Spleen (tissue), 11 donors: ENCODE data around the gene ACP4. TPM values are rescaled to one million over a fixed set of nuclear protein-coding genes. Genes with fewer than 3 reads are reported as not detected.
A peak's percentile ranks its signal among the peaks of the same experiment; 100 is the strongest.

Experiments used
- DNase-seq: peaks from one replicate; pipeline ENCODE4 v3.0.0-alpha.2; 2020
- H3K27ac ChIP-seq, 8 donors: fragments of 200-600 bp; sonication (generic) in 7 of 8; 1 replicate in 4 of 8; 2 replicates in 4 of 8; pipeline versions ENCODE4 v1.5.0 to v1.8.0; 2016 to 2021; ENCODE audit warnings: inconsistent platforms in 4 of 8, mild to moderate bottlenecking in 4 of 8, moderate library complexity in 1 of 8
- H3K27me3 ChIP-seq, 7 donors: fragments of 200-600 bp; sonication (generic) in 6 of 7; replicated peaks in 1 of 7; 1 replicate in 4 of 7; 2 replicates in 3 of 7; pipeline versions ENCODE4 v1.5.0 to v1.8.0; 2016 to 2021; ENCODE audit warnings: inconsistent platforms in 3 of 7, mild to moderate bottlenecking in 1 of 7
- H3K36me3 ChIP-seq, 6 donors: fragments of 200-600 bp; sonication (generic) in 5 of 6; 1 replicate in 4 of 6; 2 replicates in 2 of 6; pipeline versions ENCODE4 v1.5.0 to v1.8.0; 2016 to 2021; ENCODE audit warnings: inconsistent platforms in 2 of 6
- H3K4me1 ChIP-seq, 6 donors: fragments of 200-600 bp; sonication (generic) in 5 of 6; 1 replicate in 3 of 6; 2 replicates in 3 of 6; pipeline versions ENCODE4 v1.5.0 to v1.8.0; 2016 to 2021; ENCODE audit warnings: inconsistent platforms in 3 of 6
- H3K4me3 ChIP-seq, 8 donors: fragments of 200-600 bp; sonication (generic) in 7 of 8; 1 replicate in 4 of 8; 2 replicates in 4 of 8; pipeline versions ENCODE4 v1.5.0 to v1.8.0; 2016 to 2021; ENCODE audit warnings: inconsistent platforms in 4 of 8, mild to moderate bottlenecking in 4 of 8, moderate library complexity in 2 of 8
- H3K9me3 ChIP-seq, 8 donors: fragments of 200-600 bp; sonication (generic) in 7 of 8; 1 replicate in 4 of 8; 2 replicates in 4 of 8; pipeline versions ENCODE4 v1.5.0 to v1.8.0; 2016 to 2021; ENCODE audit warnings: inconsistent platforms in 4 of 8
- POLR2A ChIP-seq, 3 donors: fragments of 450-650 bp; IDR thresholded peaks; one replicate each; pipeline ENCODE4 v1.5.1; 2017; ENCODE audit warnings: antibody characterized with exemption in 3 of 3, mild to moderate bottlenecking in 1 of 3
- POLR2AphosphoS5 ChIP-seq, 3 donors: sonication (generic); formaldehyde crosslinking; IDR thresholded peaks; one replicate each; pipeline ENCODE4 v1.5.1; 2017; ENCODE audit warnings: antibody characterized with exemption in 3 of 3
- WGBS, 5 donors: extraction: QIAGEN DNeasy Blood & Tissue Kit in 3 of 5; methylation state at CpG; one replicate each; pipeline versions ENCODE4 v1.1.5 to v1.1.7; 2013 to 2018; 5-methylcytosine and 5-hydroxymethylcytosine counted together
- intact Hi-C: fragments of 100-400 bp; cut with DNase I; formaldehyde crosslinking; loops from one replicate; pipeline ENCODE4 v1.15.0; 2023; ENCODE audit warnings: low total_unique reads
- polyA plus RNA-seq, 3 donors: library from polyadenylated mRNA; stranded (reverse); fragments of 200-250 nt; gene quantifications; one replicate each; pipeline ENCODE4 v1.2.1, GENCODE V29; 2013
- total RNA-seq, 7 donors: library from RNA; depleted of rRNA in 3 of 7; stranded (reverse); fragments of >200 nt in 3 of 7; fragmentation: NEBNext Ultra II Directional in 4 of 7; extraction: Animal tissue kit (Norgen Biotek cat#: 25700) in 4 of 7; gene quantifications; one replicate each; pipeline versions ENCODE4 v1.1.0 to v1.2.1, GENCODE V29; 2016 to 2021
- TF ChIP-seq, protein P1 (sequence below), 11 experiments: fragments of 200-600 bp in 7 of 11; fragments of 450-650 bp in 4 of 11; sonication (generic) in 4 of 11; IDR thresholded peaks in 8 of 11; conservative IDR thresholded peaks in 3 of 11; 1 replicate in 7 of 11; 2 replicates in 4 of 11; pipeline versions ENCODE4 v1.4.0 to v1.8.0; 2016 to 2021; ENCODE audit warnings: antibody characterized with exemption in 11 of 11, inconsistent platforms in 4 of 11, mild to moderate bottlenecking in 1 of 11
- donor health status: healthy with polysubstance abuse.
- donor health status: DM: no; HTN: no; CAD: no; lungs with moderate emphysema.
- donor health status: DM: no; HTN: no; CAD: no.
- donor health status: Bipolar disorder and iron deficiency.
- donor health status: healthy.
- donor health status: DM: no; HTN: no; CAD: no.
- donor health status: DM: yes; HTN: yes; CAD: no.

Gene ACP4
- total and polyA plus RNA-seq, 10 donors = not detected

DNA sequence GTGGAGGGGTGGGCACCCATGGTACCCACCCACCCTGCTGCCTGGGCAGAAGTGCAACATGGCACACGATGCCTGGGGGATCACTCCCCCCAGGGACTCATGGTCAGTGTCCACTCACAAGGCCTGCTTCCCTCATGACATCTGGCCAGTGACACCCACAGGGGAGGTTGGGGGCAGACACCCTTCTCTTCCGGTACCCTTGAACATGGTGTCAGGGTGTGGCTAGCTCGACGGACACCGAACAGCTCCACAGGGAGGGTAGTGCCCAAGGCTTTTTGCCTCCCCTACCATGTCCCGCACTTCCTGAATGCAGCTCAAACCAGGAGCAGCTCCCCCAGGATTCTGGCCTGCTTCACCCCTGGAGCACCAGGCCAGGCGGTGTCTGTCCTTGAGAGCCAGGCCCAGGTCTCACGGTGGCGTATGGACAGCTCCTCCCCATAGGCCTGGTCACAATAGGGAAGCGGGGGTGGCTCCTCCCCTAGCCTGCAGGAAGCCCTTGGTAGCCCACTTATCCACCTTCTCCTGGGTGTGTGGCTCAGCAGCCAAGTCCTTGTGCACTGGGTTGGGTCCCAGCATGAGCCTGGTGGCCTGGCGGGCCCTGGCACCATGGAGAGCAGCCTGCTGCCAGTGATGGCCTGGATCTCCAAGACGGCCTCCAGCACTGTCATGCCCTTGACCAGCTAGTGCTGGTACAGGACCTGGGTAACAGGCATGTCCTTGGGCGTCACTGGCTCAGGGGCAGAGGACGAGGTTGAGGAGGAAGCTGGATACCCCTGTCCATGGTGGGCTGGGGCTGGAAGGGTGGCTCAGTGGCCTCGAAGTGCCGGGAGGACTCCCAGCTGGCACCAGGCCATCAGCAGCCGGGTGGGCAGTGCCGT is 7.8 kb downstream of the ACP4 start:
- TF ChIP-seq POLR2A (IDR thresholded peaks at IDR 0.05) (no peak), POLR2AphosphoS5 (IDR thresholded peaks at IDR 0.05) (peak in 1 of 3 donors; percentile 41)
- TF ChIP-seq, protein P1, sequence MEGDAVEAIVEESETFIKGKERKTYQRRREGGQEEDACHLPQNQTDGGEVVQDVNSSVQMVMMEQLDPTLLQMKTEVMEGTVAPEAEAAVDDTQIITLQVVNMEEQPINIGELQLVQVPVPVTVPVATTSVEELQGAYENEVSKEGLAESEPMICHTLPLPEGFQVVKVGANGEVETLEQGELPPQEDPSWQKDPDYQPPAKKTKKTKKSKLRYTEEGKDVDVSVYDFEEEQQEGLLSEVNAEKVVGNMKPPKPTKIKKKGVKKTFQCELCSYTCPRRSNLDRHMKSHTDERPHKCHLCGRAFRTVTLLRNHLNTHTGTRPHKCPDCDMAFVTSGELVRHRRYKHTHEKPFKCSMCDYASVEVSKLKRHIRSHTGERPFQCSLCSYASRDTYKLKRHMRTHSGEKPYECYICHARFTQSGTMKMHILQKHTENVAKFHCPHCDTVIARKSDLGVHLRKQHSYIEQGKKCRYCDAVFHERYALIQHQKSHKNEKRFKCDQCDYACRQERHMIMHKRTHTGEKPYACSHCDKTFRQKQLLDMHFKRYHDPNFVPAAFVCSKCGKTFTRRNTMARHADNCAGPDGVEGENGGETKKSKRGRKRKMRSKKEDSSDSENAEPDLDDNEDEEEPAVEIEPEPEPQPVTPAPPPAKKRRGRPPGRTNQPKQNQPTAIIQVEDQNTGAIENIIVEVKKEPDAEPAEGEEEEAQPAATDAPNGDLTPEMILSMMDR (IDR thresholded peaks at IDR 0.05 in 8 of 11, conservative IDR thresholded peaks at IDR 0.05 in 3 of 11) = no peak
- Histone ChIP-seq H3K36me3 (peaks cover 0 to 75% (median 48%) of the 10 kb centered on the region in 6 donors), H3K27me3 (no peaks in the 10 kb centered on the region), H3K4me1 (peaks cover 6 to 33% (median 16%) of the 10 kb centered on the region in 6 donors), H3K9me3 (no peaks in the 10 kb centered on the region), H3K27ac (no peak overlapping the region), H3K4me3 (no peak overlapping the region)
- no peak for DNase-seq
- 77 to 89% (median 80%) methylated on average over 11 to 18 of the region's 18 CpGs for WGBS, 5 donors
- intact Hi-C loops = no loop called here

DNA sequence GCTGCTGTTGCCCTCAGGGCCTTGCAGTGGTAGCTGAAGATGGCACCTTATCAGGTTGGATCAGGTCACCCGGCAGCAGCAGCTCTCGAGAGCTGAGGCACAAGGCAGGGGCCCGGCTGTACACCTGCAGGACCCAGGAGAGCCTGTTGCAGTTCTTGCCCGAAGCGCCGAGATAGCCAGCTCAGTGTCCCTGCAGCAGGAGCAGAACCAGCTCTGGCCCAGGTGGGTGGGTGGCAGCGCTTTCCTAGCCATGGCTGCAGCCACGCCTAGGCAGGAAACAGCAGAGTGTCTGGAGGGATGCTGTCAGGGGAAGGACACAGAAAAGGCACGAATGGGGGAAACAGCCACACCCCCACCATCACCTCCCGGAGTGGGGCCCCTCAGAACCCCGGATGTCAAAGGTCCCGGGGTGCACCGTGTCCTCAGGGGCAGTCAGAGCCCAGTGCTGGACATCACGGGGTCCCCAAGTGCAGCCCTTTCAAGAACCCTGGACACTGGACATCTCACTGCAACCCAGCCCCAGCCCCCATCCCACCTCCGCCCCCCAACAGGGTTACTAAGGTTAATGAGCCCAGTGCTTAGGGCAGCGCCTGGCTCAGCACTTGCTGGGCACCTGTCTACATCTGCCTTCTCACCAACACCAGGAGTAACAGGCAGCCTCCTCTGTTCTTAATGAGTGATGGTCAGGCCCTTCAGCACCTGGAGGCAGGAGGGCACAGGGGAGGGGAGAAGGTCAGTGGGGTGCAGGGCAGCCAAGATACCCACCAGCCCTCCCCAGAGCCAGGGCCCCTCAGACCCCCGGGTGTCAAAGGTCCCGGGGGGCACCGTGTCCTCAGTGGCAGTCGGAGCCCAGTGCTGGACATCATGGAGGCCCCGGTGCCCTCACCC is 8.7 kb downstream of the ACP4 start:
- no peak for DNase-seq
- 77 to 92% (median 88%) methylated on average over 18 to 21 of the region's 21 CpGs for WGBS, 5 donors
- TF ChIP-seq POLR2AphosphoS5 (IDR thresholded peaks at IDR 0.05) (no peak), POLR2A (IDR thresholded peaks at IDR 0.05) (no peak)
- TF ChIP-seq, protein P1 (IDR thresholded peaks at IDR 0.05 in 8 of 11, conservative IDR thresholded peaks at IDR 0.05 in 3 of 11) = no peak
- H3K27me3 ChIP-seq = no peaks in the 10 kb centered on the region
- no peak overlapping the region for H3K27ac ChIP-seq
- H3K9me3 ChIP-seq = no peaks in the 10 kb centered on the region
- peaks cover 0 to 75% (median 48%) of the 10 kb centered on the region in 6 donors for H3K36me3 ChIP-seq
- intact Hi-C loops = no loop called here
- no peak overlapping the region for H3K4me3 ChIP-seq
- H3K4me1 ChIP-seq = peaks cover 15 to 42% (median 24%) of the 10 kb centered on the region in 6 donors

DNA sequence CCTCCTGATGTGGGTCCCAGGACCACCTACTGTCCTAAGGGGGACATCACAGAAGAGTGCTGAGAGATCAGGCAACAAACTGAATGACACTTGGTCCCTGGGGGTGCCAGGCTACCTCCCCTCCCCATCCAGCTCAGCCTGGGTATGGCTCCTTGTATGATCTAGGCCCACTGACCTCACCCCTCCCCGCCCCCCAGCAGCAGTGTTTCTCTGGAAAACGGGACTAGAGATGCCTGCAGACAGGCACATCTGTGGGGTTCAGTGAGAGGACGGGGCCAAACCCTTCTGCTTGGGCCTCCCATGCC is 9.3 kb downstream of the ACP4 start:
- Histone ChIP-seq H3K4me1 (peaks cover 15 to 45% (median 23%) of the 10 kb centered on the region in 6 donors), H3K9me3 (no peaks in the 10 kb centered on the region), H3K36me3 (peaks cover 0 to 75% (median 48%) of the 10 kb centered on the region in 6 donors), H3K27ac (no peak overlapping the region), H3K27me3 (no peaks in the 10 kb centered on the region), H3K4me3 (no peak overlapping the region)
- DNase-seq = no peak
- intact Hi-C loops = no loop called here
- TF ChIP-seq POLR2AphosphoS5 (IDR thresholded peaks at IDR 0.05) (no peak), POLR2A (IDR thresholded peaks at IDR 0.05) (no peak)
- TF ChIP-seq, protein P1 (IDR thresholded peaks at IDR 0.05 in 8 of 11, conservative IDR thresholded peaks at IDR 0.05 in 3 of 11) = no peak
- 85 to 90% (median 86%) methylated on average over 3 of the region's 3 CpGs for WGBS, 5 donors
